Activated CD4-positive, CD25-positive, alpha-beta regulatory T cell treated with anti-CD3 and anti-CD28 coated beads, Interleukin-2, amount 50 U/mL, for 16 hours (primary cell): ENCODE results near the gene PARP3.

ENCODE experiments used
- DNase-seq: peaks from one replicate; pipeline ENCODE4 v3.0.0-alpha.2; 2020; ENCODE audit warnings: low read depth, low spot score

PARP3 gene

GRCh38 chr3:51948016-51948580, 5.9 kb downstream of the PARP3 start:
- DNase-seq = no peak

- no peak for DNase-seq
Observed at GRCh38 chr3:51949121-51949520, 7.0 kb downstream of the PARP3 start.

- DNase-seq = no peak
Observed at GRCh38 chr3:51950899-51951298, 8.7 kb downstream of the PARP3 start.

GRCh38 chr3:51953445-51953844, 11.3 kb downstream of the PARP3 start:
- no peak for DNase-seq

GRCh38 chr3:51954105-51954504, 11.9 kb downstream of the PARP3 start:
- no peak for DNase-seq

GRCh38 chr3:51954713-51955112, 12.6 kb downstream of the PARP3 start:
- DNase-seq = no peak

- no peak for DNase-seq
Observed at GRCh38 chr3:51955175-51955892, 13.2 kb downstream of the PARP3 start, which contains the start of gene GPR62. Gene GPR62 (plus strand): TSS chr3:51955381. CDS start chr3:51955653, 272 bp downstream.

- no peak for DNase-seq
Observed at GRCh38 chr3:51955893-51956770, 14.0 kb downstream of the PARP3 start.

- DNase-seq = no peak
Observed at GRCh38 chr3:51957520-51958205, 15.5 kb downstream of the PARP3 start.

GRCh38 chr3:51958603-51959521, 16.7 kb downstream of the PARP3 start:
- DNase-seq = no peak

GRCh38 chr3:51959651-51960050, 17.5 kb downstream of the PARP3 start:
- DNase-seq = no peak

GRCh38 chr3:51960386-51960785, 18.2 kb downstream of the PARP3 start:
- no peak for DNase-seq

- DNase-seq = no peak
Observed at GRCh38 chr3:51961011-51961410, 18.8 kb downstream of the PARP3 start.

GRCh38 chr3:51961602-51962569, 19.7 kb downstream of the PARP3 start:
- DNase-seq = no peak

- DNase-seq = no peak
Observed at GRCh38 chr3:51962854-51963530, 20.8 kb downstream of the PARP3 start.

- no peak for DNase-seq
Observed at GRCh38 chr3:51963951-51964451, 21.8 kb downstream of the PARP3 start.

GRCh38 chr3:51964521-51964920, 22.4 kb downstream of the PARP3 start:
- DNase-seq = no peak

- DNase-seq = no peak
Observed at GRCh38 chr3:51966016-51966415, 23.9 kb downstream of the PARP3 start.

GRCh38 chr3:51966486-51966885, 24.3 kb downstream of the PARP3 start:
- DNase-seq = no peak
